Skeletal muscle cell (primary cell): Measurements from ENCODE around the gene FNDC11.
A peak's percentile ranks its signal among the peaks of the same experiment; 100 is the strongest.
"Not testable (repeated sequence)": the region's sequence is repeated elsewhere in the genome, so short reads cannot be mapped to it uniquely, and the experiment has no call there.

Experiments used
- DNase-seq: peaks from one replicate; pipeline ENCODE4 v3.0.0-alpha.2; 2010; ENCODE audit warnings: low read depth
- H3K4me3 ChIP-seq: 2 replicates; pipeline ENCODE4 v1.5.1; 2011; ENCODE audit warnings: low read depth, mild to moderate bottlenecking, control low read depth, low read length, moderate library complexity

FNDC11 gene

GRCh38 chr20:63549679-63550282, 4.2 kb upstream of the FNDC11 start:
- H3K4me3 ChIP-seq: no peak overlapping the region
- DNase-seq: no peak

- no peak for DNase-seq
- H3K4me3 ChIP-seq: no peak overlapping the region
These were observed 2.9 kb upstream of the FNDC11 start for GRCh38 chr20:63551068-63551467.

- DNase-seq: no peak
- H3K4me3 ChIP-seq: no peak overlapping the region
These were observed 1.3 kb upstream of the FNDC11 start for GRCh38 chr20:63552481-63553249.

GRCh38 chr20:63553251-63553932, 567 bp upstream of the FNDC11 start:
- peak; percentile 39 for DNase-seq
- H3K4me3 ChIP-seq: peak overlapping the region; percentile 69

- H3K4me3 ChIP-seq: peak overlapping the region; percentile 69
- no peak for DNase-seq
These were observed 661 bp downstream of the FNDC11 start for GRCh38 chr20:63554361-63555278.

- DNase-seq: no peak
- no peak overlapping the region for H3K4me3 ChIP-seq
These were observed 1.9 kb downstream of the FNDC11 start for GRCh38 chr20:63555661-63556381.

- no peak for DNase-seq
- H3K4me3 ChIP-seq: no peak overlapping the region
These were observed 3.0 kb downstream of the FNDC11 start for GRCh38 chr20:63556873-63557478.

GRCh38 chr20:63557481-63557891, 3.5 kb downstream of the FNDC11 start:
- no peak overlapping the region for H3K4me3 ChIP-seq
- DNase-seq: no peak

GRCh38 chr20:63558804-63559484, 5.0 kb downstream of the FNDC11 start:
- DNase-seq: no peak
- no peak overlapping the region for H3K4me3 ChIP-seq

- not testable (repeated sequence) for DNase-seq, H3K4me3 ChIP-seq
These were observed 5.8 kb downstream of the FNDC11 start for GRCh38 chr20:63559485-63560332.

- no peak for DNase-seq
- H3K4me3 ChIP-seq: no peak overlapping the region
These were observed 6.4 kb downstream of the FNDC11 start for GRCh38 chr20:63560333-63560805.

GRCh38 chr20:63560856-63561609, 7.1 kb downstream of the FNDC11 start:
- H3K4me3 ChIP-seq: no peak overlapping the region

GRCh38 chr20:63561624-63562396, 7.9 kb downstream of the FNDC11 start:
- no peak for DNase-seq
- H3K4me3 ChIP-seq: no peak overlapping the region

More at GRCh38 chr20:63560856-63561609, 7.1 kb downstream of the FNDC11 start:
- no peak for DNase-seq

- no peak for DNase-seq
- H3K4me3 ChIP-seq: no peak overlapping the region
These were observed 8.7 kb downstream of the FNDC11 start for GRCh38 chr20:63562461-63563224.
